Dendritic cell treated with granulocyte-macrophage colony-stimulating factor and Interleukin-4, amounts not matched to agents 40 ng/mL and 50 ng/mL, for 4 days (primary cell): Measurements from ENCODE around the gene MRPS23.
"Not testable (repeated sequence)": the region's sequence is repeated elsewhere in the genome, so short reads cannot be mapped to it uniquely, and the experiment has no call there.

Experiments used
- H3K27ac Mint-ChIP-seq: one replicate; pipeline ENCODE4 v1.8.0; 2022; ENCODE audit warnings: mild to moderate bottlenecking, mixed read lengths
- H3K27me3 Mint-ChIP-seq: one replicate; pipeline ENCODE4 v1.8.0; 2022; ENCODE audit warnings: mild to moderate bottlenecking, mixed read lengths
- H3K36me3 Mint-ChIP-seq: one replicate; pipeline ENCODE4 v1.8.0; 2022; ENCODE audit warnings: low read depth, mixed read lengths
- H3K4me1 Mint-ChIP-seq: one replicate; pipeline ENCODE4 v1.8.0; 2022; ENCODE audit warnings: low read depth, mixed read lengths
- H3K4me3 Mint-ChIP-seq: one replicate; pipeline ENCODE4 v1.8.0; 2022; ENCODE audit warnings: mild to moderate bottlenecking, moderate library complexity, mixed read lengths
- H3K9me3 Mint-ChIP-seq: one replicate; pipeline ENCODE4 v1.8.0; 2022; ENCODE audit warnings: mixed read lengths
- intact Hi-C: fragments of 100-400 bp; cut with micrococcal nuclease; formaldehyde crosslinking; loops from one replicate; pipeline ENCODE4 v1.15.0; 2022

The MRPS23 gene

DNA sequence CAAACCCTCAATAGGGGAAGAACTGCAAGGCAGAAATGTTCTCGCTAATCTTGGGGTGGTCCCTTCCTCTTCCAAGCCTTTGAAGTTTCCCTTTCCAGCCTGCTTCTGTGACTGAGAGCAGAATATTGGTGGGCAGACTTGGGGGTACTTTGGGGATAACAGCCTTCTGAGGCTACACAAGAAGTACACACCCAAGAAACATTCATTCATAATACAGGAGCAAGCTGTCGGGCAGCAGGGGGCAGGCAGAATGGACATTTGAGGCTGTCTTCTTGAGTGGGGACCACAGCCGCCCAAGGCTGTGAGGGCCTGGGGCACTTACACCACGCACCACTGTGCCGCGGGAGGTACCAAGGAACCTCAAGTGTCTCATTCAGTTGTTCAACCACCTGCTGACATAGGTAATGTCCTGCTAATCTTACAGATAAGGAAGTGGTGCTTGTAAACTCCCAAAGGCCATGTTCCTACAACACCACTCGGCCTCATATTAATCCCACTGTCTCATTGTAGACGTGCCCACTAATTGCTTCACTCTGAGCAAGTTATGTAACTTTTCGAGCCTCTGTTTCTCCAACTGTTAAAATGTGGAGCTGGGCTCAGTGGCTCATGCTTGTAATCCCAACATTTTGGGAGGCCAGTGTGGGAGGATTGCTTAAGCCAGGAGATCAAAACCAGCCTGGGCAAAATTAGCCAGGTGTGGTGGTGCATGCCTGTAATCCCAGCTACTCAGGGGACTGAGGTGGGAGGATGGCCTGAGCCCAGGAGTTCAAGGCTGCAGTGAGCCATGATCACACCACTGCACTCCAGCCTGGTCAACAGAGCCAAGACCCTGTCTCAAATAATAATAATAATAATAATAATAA lies 2.5 kb upstream of the MRPS23 start:
- no peaks in the 10 kb centered on the region for H3K27me3 Mint-ChIP-seq
- peak overlapping the region; percentile 52 for H3K27ac Mint-ChIP-seq
- intact Hi-C loops = no loop called here
- H3K4me1 Mint-ChIP-seq = peaks cover 49% of the 10 kb centered on the region
- H3K4me3 Mint-ChIP-seq = no peak overlapping the region
- H3K36me3 Mint-ChIP-seq = peaks cover 21% of the 10 kb centered on the region
- no peaks in the 10 kb centered on the region for H3K9me3 Mint-ChIP-seq

GRCh38 chr17:57849163-57849873 lies 526 bp downstream of the MRPS23 start:
- peaks cover 49% of the 10 kb centered on the region for H3K4me1 Mint-ChIP-seq
- peaks cover 50% of the 10 kb centered on the region for H3K36me3 Mint-ChIP-seq
- no peaks in the 10 kb centered on the region for H3K27me3 Mint-ChIP-seq
- intact Hi-C loops = no loop called here
- peak overlapping the region; percentile 90 for H3K4me3 Mint-ChIP-seq
- H3K9me3 Mint-ChIP-seq = no peaks in the 10 kb centered on the region
- H3K27ac Mint-ChIP-seq = peak overlapping the region; percentile 98

DNA sequence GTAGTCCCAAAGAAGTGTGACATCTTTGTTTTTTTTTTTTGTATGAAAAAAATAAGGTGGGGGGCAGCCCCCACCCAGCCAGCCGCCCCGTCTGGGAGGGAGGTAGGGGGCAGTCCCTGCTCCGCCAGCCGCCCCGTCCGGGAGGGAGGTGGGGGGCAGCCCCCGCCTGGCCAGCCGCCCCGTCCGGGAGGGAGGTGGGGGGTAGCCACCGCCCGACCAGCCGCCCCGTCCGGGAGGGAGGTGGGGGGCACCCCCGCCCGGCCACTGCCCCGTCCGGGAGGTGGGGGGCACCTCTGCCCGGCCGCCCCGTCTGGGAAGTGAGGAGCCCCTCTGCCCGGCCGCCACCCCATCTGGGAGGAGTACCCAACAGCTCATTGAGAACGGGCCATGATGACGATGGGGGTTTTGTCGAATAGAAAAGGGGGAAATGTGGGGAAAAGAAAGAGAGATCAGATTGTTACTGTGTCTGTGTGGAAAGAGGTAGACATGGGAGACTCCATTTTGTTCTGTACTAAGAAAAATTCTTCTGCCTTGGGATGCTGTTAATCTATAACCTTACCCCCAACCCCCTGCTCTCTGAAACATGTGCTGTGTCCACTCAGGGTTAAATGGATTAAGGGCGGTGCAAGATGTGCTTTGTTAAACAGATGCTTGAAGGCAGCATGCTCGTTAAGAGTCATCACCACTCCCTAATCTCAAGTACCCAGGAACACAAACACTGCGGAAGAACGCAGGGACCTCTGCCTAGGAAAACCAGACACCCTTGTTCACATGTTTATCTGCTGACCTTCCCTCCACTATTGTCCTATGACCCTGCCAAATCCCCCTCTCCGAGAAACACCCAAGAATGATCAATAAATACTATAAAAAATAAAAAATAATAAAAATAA lies 3.5 kb downstream of the MRPS23 start:
- not testable (repeated sequence) for H3K27me3 Mint-ChIP-seq
- peaks cover 29% of the 10 kb centered on the region for H3K4me1 Mint-ChIP-seq

DNA sequence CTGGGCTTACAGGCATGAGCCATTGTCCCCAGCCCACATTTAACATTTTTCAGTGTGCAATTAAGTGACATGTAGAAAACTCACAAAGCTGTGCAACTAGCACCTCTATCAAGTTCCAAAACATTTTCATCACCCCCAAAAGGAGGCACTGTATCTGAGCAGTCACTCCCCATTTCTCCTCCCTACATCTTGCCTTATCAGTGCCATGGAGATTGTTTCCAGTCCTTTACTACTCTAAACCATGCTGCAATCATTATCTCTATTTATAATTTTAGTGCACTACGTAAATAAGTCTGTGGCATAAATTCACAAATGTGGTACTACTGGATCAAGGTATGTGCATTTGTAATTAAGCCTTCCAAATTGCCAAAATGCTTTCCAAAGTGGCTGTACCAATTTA lies 7.6 kb downstream of the MRPS23 start:
- Mint-ChIP-seq H3K4me3 (no peak overlapping the region), H3K36me3 (peaks cover 90% of the 10 kb centered on the region), H3K27ac (no peak overlapping the region), H3K27me3 (no peaks in the 10 kb centered on the region), H3K4me1 (no peaks in the 10 kb centered on the region), H3K9me3 (no peaks in the 10 kb centered on the region)
- intact Hi-C loops = no loop called here

More for the DNA sequence above, 3.5 kb downstream of the MRPS23 start:
- H3K4me3 Mint-ChIP-seq, intact Hi-C loops, H3K9me3 Mint-ChIP-seq, H3K27ac Mint-ChIP-seq: not testable (repeated sequence)
- H3K36me3 Mint-ChIP-seq = peaks cover 72% of the 10 kb centered on the region

DNA sequence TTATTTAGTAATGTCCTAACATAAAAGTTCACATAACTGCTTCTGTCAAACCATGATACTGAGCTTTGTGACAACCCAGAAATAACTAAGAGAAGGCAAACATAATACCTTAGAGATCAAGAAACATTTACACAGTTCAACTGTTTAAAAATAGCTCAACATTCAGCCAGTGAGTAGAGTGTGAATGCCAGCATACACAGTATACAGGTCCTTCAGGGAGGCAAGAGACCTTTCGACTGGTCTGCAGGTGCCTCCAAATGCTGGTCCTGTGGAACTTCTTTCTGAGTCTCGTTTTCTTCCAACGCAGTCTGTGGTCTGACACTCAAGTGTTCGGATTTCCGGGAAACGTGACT lies 10.3 kb downstream of the MRPS23 start:
- intact Hi-C loops = loop anchor here (10.0 kb wide), 2 partner anchors 245 to 705 kb away; no protein-coding TSS in a partner anchor
- peaks cover 68% of the 10 kb centered on the region for H3K36me3 Mint-ChIP-seq
- H3K27me3 Mint-ChIP-seq = no peaks in the 10 kb centered on the region
- H3K9me3 Mint-ChIP-seq = no peaks in the 10 kb centered on the region
- H3K4me3 Mint-ChIP-seq = no peak overlapping the region
- H3K4me1 Mint-ChIP-seq = no peaks in the 10 kb centered on the region
- H3K27ac Mint-ChIP-seq = no peak overlapping the region

GRCh38 chr17:57838857-57839570 lies 10.8 kb downstream of the MRPS23 start:
- Mint-ChIP-seq H3K4me3 (no peak overlapping the region), H3K27ac (no peak overlapping the region), H3K36me3 (peaks cover 67% of the 10 kb centered on the region), H3K9me3 (no peaks in the 10 kb centered on the region), H3K4me1 (no peaks in the 10 kb centered on the region), H3K27me3 (no peaks in the 10 kb centered on the region)
- intact Hi-C loops = loop anchor here (10.0 kb wide), 2 partner anchors 244 to 704 kb away; no protein-coding TSS in a partner anchor

GRCh38 chr17:57838453-57838852 lies 11.4 kb downstream of the MRPS23 start:
- Mint-ChIP-seq H3K27me3 (no peaks in the 10 kb centered on the region), H3K4me1 (no peaks in the 10 kb centered on the region), H3K9me3 (no peaks in the 10 kb centered on the region), H3K4me3 (no peak overlapping the region), H3K36me3 (peaks cover 63% of the 10 kb centered on the region), H3K27ac (no peak overlapping the region)
- intact Hi-C loops = loop anchor here (10.0 kb wide), 2 partner anchors 244 to 704 kb away; no protein-coding TSS in a partner anchor

DNA sequence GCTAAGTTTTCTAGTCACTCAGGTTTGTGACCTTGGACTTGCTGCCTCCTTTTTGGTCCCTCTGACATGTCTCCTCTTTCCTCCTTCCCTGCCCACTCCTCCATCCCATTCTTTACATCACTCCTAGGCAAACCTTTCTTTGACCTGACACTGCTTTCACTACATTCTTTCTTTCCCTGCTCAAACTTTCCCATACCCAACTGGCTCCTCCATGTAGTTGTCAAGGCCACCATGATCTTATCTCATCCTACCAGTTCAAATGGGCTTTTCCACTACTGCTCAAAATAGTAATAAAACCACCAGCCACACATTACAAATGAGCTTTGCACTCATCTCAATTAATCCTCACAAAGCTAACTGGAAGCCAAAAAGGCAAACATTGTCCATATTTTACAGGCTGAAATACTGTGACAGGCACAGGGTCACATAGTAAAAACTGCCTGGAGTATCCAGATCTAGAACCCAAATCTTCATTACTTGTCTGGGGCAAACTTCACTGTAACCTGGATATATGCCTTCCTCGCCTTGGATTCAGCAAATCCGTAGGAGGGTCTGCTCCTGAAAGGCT lies 14.4 kb downstream of the MRPS23 start:
- peaks cover 1% of the 10 kb centered on the region for H3K27me3 Mint-ChIP-seq
- intact Hi-C loops = loop anchor here (10.0 kb wide), 2 partner anchors 241 to 701 kb away; no protein-coding TSS in a partner anchor
- no peak overlapping the region for H3K27ac Mint-ChIP-seq
- H3K9me3 Mint-ChIP-seq = no peaks in the 10 kb centered on the region
- no peaks in the 10 kb centered on the region for H3K4me1 Mint-ChIP-seq
- no peak overlapping the region for H3K4me3 Mint-ChIP-seq
- peaks cover 36% of the 10 kb centered on the region for H3K36me3 Mint-ChIP-seq

DNA sequence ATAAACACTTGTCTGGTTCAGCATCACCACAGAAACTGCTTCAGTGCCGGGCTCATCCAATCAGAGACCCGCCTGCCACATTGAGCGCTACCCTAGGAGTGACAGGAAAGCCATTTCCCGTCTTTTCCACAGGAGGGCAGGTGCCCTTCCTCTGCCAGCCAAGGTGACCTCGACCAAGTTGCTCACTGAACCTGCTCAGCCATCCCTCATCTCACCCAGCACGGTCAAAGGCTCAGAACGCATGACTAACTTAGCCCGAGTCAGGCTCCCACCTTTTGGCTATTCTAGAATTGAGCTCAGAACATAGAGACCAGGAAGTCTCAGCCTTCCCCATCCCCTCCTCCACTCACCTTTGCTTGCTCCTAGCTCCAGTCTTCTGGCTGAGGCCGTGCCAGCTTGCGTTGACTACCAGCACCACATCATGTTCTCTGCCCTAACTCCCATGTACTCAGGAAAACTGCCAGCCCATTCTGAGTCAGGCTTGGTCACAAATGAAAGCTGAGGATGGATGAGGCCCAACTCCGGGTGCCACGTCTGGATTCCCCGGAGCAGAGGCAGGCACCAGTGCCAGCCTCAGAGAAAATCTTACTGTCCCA lies 15.6 kb downstream of the MRPS23 start:
- Mint-ChIP-seq H3K27ac (no peak overlapping the region), H3K9me3 (no peaks in the 10 kb centered on the region), H3K4me1 (no peaks in the 10 kb centered on the region), H3K27me3 (peaks cover 1% of the 10 kb centered on the region), H3K4me3 (no peak overlapping the region), H3K36me3 (peaks cover 24% of the 10 kb centered on the region)
- intact Hi-C loops = loop anchor here (5.0 to 10.0 kb wide), 3 partner anchors 239 to 699 kb away; no protein-coding TSS in a partner anchor

GRCh38 chr17:57833179-57833939 lies 16.5 kb downstream of the MRPS23 start:
- no peaks in the 10 kb centered on the region for H3K4me1 Mint-ChIP-seq
- intact Hi-C loops = loop anchor here (5.0 to 10.0 kb wide), 3 partner anchors 239 to 699 kb away; no protein-coding TSS in a partner anchor

GRCh38 chr17:57832314-57833178 lies 17.3 kb downstream of the MRPS23 start:
- H3K27me3 Mint-ChIP-seq = peaks cover 1% of the 10 kb centered on the region
- no peaks in the 10 kb centered on the region for H3K9me3 Mint-ChIP-seq
- intact Hi-C loops = loop anchor here (5.0 to 10.0 kb wide), 3 partner anchors 238 to 698 kb away; no protein-coding TSS in a partner anchor
- H3K4me1 Mint-ChIP-seq = no peaks in the 10 kb centered on the region
- no peak overlapping the region for H3K4me3 Mint-ChIP-seq
- peaks cover 8% of the 10 kb centered on the region for H3K36me3 Mint-ChIP-seq
- no peak overlapping the region for H3K27ac Mint-ChIP-seq

More at GRCh38 chr17:57833179-57833939, 16.5 kb downstream of the MRPS23 start:
- Mint-ChIP-seq H3K36me3 (peaks cover 15% of the 10 kb centered on the region), H3K9me3 (no peaks in the 10 kb centered on the region), H3K27me3 (peaks cover 1% of the 10 kb centered on the region), H3K4me3 (no peak overlapping the region), H3K27ac (no peak overlapping the region)
